HepG2 (cell line): Measurements from ENCODE around the gene EPX. TPM values are rescaled to one million over a fixed set of nuclear protein-coding genes. Genes with fewer than 3 reads are reported as not detected.

Source experiments
- ATAC-seq: fragments of 200-7000 bp; cut with Tn5 transposase; 3 replicates; pipeline ENCODE4 v1.9.1; 2020; ENCODE audit warnings: mild to moderate bottlenecking, moderate library complexity
- BruUV-seq: library from RNA; stranded (reverse); fragments of 400-500 nt; replicated peaks from 2 replicates; lab custom pipeline; 2021; lab: Mats Ljungman, UMichigan
- CTCF ChIA-PET: fragments of 300-600 bp; formaldehyde crosslinking; extraction: SDS; loops from one replicate; lab custom pipeline; 2021; ENCODE audit warnings: low total read pairs, inconsistent platforms, low intra/inter-chr PET ratio; lab: Yijun Ruan, JAX
- POLR2A ChIA-PET: fragments of 350-600 bp; sonication (Branson Sonifier 250); formaldehyde crosslinking; loops from one replicate; lab custom pipeline; 2020; ENCODE audit warnings: antibody characterized with exemption, inconsistent platforms; lab: Yijun Ruan, JAX
- DNase-seq: peaks from one replicate; pipeline ENCODE4 v3.0.0-alpha.2; 2015; ENCODE audit warnings: low spot score
- FAIRE-seq: peaks from 3 replicates; lab custom pipeline; 2011; peaks lifted over from hg19 to GRCh38; lab: Jason Lieb, UNC
- H2AFZ ChIP-seq: one replicate; pipeline ENCODE4 v1.6.1; 2011; ENCODE audit warnings: low read length, inconsistent platforms
- H3K27ac ChIP-seq: fragments of 300-600 bp; 3 replicates; pipeline ENCODE4 v1.8.0; 2011; ENCODE audit warnings: mixed run types, mild to moderate bottlenecking, mixed read lengths, low read length, inconsistent platforms; ENCODE audit not compliant: insufficient read depth; ENCODE audit errors: extremely low read length
- H3K27me3 ChIP-seq, 2 experiments: fragments of 200-600 bp in 1 of 2; 2 replicates in 1 of 2; 3 replicates in 1 of 2; pipeline versions ENCODE4 v1.6.0 to v1.8.0; 2011; ENCODE audit warnings: low read length in 2 of 2, mild to moderate bottlenecking in 2 of 2, moderate library complexity in 2 of 2, inconsistent platforms in 1 of 2; ENCODE audit not compliant: insufficient read depth in 2 of 2, control insufficient read depth in 1 of 2
- H3K36me3 ChIP-seq, 2 experiments: fragments of 200-600 bp in 1 of 2; replicated peaks in 1 of 2; 2 replicates in 1 of 2; 3 replicates in 1 of 2; pipeline versions ENCODE4 v1.5.1 to v1.8.0; 2011; ENCODE audit warnings: low read length in 2 of 2, inconsistent platforms in 1 of 2; ENCODE audit not compliant: insufficient read depth in 2 of 2, control insufficient read depth in 1 of 2
- H3K4me1 ChIP-seq: 2 replicates; pipeline ENCODE4 v1.5.1; 2012; ENCODE audit warnings: low read length, inconsistent platforms; ENCODE audit not compliant: insufficient read depth
- H3K4me2 ChIP-seq: 2 replicates; pipeline ENCODE4 v1.6.0; 2011; ENCODE audit warnings: low read depth, low read length, inconsistent platforms
- H3K4me3 ChIP-seq, 3 experiments: fragments of 200-600 bp in 1 of 3; sonication (generic), shearing (Covaris generic) in 1 of 3; replicated peaks in 1 of 3; 2 replicates each; pipeline ENCODE4 v1.5.1; 2011 to 2016; ENCODE audit warnings: low read length in 3 of 3, inconsistent platforms in 2 of 3, low read depth in 2 of 3, mild to moderate bottlenecking in 2 of 3, control low read depth in 1 of 3, mixed read lengths in 1 of 3; ENCODE audit not compliant: insufficient read depth in 1 of 3
- H3K79me2 ChIP-seq: one replicate; pipeline ENCODE4 v1.6.1; 2011; ENCODE audit warnings: low read length, inconsistent platforms; ENCODE audit not compliant: insufficient read depth
- H3K9ac ChIP-seq: 2 replicates; pipeline ENCODE4 v1.6.0; 2011; ENCODE audit warnings: mild to moderate bottlenecking, low read depth, low read length, inconsistent platforms; ENCODE audit not compliant: insufficient read depth
- H3K9me3 ChIP-seq: 2 replicates; pipeline ENCODE4 v1.5.1; 2012; ENCODE audit warnings: mild to moderate bottlenecking, low read length
- H4K20me1 ChIP-seq: 2 replicates; pipeline ENCODE4 v1.6.0; 2011; ENCODE audit warnings: inconsistent platforms, mild to moderate bottlenecking, low read length, moderate library complexity; ENCODE audit not compliant: insufficient read depth
- HNRNPLL ChIP-seq: fragments of 200-400 bp; formaldehyde crosslinking; IDR thresholded peaks from 2 replicates; pipeline ENCODE4 v1.6.1; 2017; ENCODE audit warnings: mild to moderate bottlenecking, low read depth, low read length; ENCODE audit not compliant: poor library complexity, severe bottlenecking
- SIN3A ChIP-seq: IDR thresholded peaks from 2 replicates; pipeline ENCODE4 v1.6.1; 2011; ENCODE audit warnings: low read depth, mild to moderate bottlenecking, control low read depth, low read length, borderline replicate concordance
- SIN3B ChIP-seq: fragments of 150-350 bp; IDR thresholded peaks from 2 replicates; pipeline ENCODE4 v1.6.1; 2014; ENCODE audit warnings: low read length
- ZBTB1 ChIP-seq: sonication (generic); formaldehyde crosslinking; IDR thresholded peaks from 2 replicates; pipeline ENCODE4 v1.4.0; 2020; ENCODE audit warnings: missing genetic modification reagents, borderline replicate concordance
- ZBTB7B ChIP-seq: sonication (generic); formaldehyde crosslinking; IDR thresholded peaks from 2 replicates; pipeline ENCODE4 v1.4.0; 2020; ENCODE audit warnings: missing genetic modification reagents
- ZNF883 ChIP-seq: sonication (generic); formaldehyde crosslinking; IDR thresholded peaks from 2 replicates; pipeline ENCODE4 v1.5.1; 2020; ENCODE audit warnings: mild to moderate bottlenecking, missing genetic modification reagents; ENCODE audit errors: not compliant biosample characterization
- WGBS: methylation state at CpG from one replicate; pipeline ENCODE4 v1.1.6; 2017; ENCODE audit warnings: low lambda C conversion rate; 5-methylcytosine and 5-hydroxymethylcytosine counted together
- in situ Hi-C: cut with HindIII; loops from 2 replicates; pipeline ENCODE4 v1.10.0; 2017; ENCODE audit warnings: low pct_unique_long_range_greater_than_20kb; ENCODE audit not compliant: extremely low pct_ligation_motif_present
- intact Hi-C: fragments of 100-400 bp; cut with micrococcal nuclease; formaldehyde crosslinking; loops from one replicate; pipeline ENCODE4 v1.10.0; 2022; ENCODE audit not compliant: unreplicated experiment
- polyA plus RNA-seq, 8 experiments: library from polyadenylated mRNA; depleted of rRNA in 3 of 8; stranded (reverse) in 7 of 8; unstranded in 1 of 8; fragments of >200 nt; fragmentation: Illumina TruSeq in 4 of 8; extraction: Trizol in 4 of 8; gene quantifications; 2 replicates each; pipeline versions ENCODE4 v1.2.1 to v1.2.3, GENCODE V29; 2011 to 2016; ENCODE audit warnings: low read depth in 4 of 8, missing spikeins in 1 of 8, mixed read lengths in 1 of 8; ENCODE audit not compliant: insufficient read depth in 1 of 8
- total RNA-seq, 5 experiments: library from RNA; depleted of rRNA; stranded (reverse); fragments of >200 nt; fragmentation: Illumina TruSeq; extraction: Trizol; gene quantifications; 2 replicates each; pipeline ENCODE4 v1.2.3, GENCODE V29; 2016; ENCODE audit warnings: low read depth in 1 of 5
- TF ChIP-seq, protein P1 (sequence below): sonication (generic); formaldehyde crosslinking; IDR thresholded peaks from 2 replicates; pipeline ENCODE4 v1.5.0; 2020; ENCODE audit warnings: missing genetic modification reagents
- TF ChIP-seq, protein P2 (sequence below): fragments of 450-650 bp; IDR thresholded peaks from 2 replicates; pipeline ENCODE4 v1.6.1; 2016

EPX gene
- total and polyA plus RNA-seq, 2 of the 13 experiments (the other 11 are each of a cell fraction or from before 2014, with no cell fraction given), result not detected

DNA sequence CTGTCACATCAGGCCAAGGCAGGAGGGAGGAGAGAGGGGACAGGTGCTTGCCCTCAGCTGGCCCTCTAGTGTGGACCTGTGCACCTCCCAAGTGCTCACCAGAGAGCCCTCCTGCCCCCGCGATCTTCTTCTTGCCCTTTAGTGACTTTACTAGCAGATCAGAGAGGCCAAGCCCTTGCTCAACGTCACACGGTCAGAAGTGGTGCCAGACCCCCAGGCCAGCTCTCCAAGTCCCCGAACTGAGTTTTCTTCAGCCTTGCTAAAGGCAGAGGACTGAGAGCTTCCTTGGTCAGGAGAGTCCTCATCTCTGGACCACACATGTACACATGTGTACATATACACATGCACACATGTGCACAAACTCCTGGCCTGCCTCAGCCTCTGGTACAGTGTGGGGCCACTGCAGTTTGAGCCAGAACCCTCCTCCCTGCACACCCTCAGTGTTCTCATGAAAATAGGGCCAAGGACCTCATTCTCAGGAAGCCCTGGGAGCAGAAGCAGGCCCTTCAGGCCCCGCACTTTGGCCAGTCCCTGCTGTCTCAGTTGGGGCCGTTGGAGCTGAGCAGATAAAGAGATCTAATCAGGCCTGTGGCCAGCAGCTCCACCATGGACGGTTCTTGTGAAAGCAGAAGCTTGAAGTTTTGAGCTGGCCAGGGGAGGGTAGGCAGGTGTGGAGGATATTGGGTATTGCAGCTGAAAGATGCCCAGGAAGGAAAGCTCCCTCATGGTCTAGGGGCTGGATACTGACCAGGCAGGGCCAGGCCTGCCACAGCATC, 7.4 kb upstream of the EPX start:
- Histone ChIP-seq H3K27ac (no peak overlapping the region), H2AFZ (no peak overlapping the region), H3K9me3 (no peaks in the 10 kb centered on the region), H3K4me2 (no peak overlapping the region), H3K9ac (no peak overlapping the region), H3K79me2 (no peaks in the 10 kb centered on the region), H3K36me3 (no peaks in the 10 kb centered on the region), H3K4me3 (no peak overlapping the region), H4K20me1 (no peaks in the 10 kb centered on the region), H3K27me3 (peaks cover 0 to 24% of the 10 kb centered on the region in 2 experiments; a peak in 3 of 5 replicates), H3K4me1 (no peaks in the 10 kb centered on the region)
- ChIA-PET POLR2A (no interaction called here), CTCF (no interaction called here)
- no peak for TF ChIP-seq ZBTB7B (CRISPR knock-in tag)
- TF ChIP-seq, protein P1, sequence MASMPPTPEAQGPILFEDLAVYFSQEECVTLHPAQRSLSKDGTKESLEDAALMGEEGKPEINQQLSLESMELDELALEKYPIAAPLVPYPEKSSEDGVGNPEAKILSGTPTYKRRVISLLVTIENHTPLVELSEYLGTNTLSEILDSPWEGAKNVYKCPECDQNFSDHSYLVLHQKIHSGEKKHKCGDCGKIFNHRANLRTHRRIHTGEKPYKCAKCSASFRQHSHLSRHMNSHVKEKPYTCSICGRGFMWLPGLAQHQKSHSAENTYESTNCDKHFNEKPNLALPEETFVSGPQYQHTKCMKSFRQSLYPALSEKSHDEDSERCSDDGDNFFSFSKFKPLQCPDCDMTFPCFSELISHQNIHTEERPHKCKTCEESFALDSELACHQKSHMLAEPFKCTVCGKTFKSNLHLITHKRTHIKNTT (CRISPR knock-in tag), result no peak
- no peak for TF ChIP-seq ZBTB1
- TF ChIP-seq, protein P2, sequence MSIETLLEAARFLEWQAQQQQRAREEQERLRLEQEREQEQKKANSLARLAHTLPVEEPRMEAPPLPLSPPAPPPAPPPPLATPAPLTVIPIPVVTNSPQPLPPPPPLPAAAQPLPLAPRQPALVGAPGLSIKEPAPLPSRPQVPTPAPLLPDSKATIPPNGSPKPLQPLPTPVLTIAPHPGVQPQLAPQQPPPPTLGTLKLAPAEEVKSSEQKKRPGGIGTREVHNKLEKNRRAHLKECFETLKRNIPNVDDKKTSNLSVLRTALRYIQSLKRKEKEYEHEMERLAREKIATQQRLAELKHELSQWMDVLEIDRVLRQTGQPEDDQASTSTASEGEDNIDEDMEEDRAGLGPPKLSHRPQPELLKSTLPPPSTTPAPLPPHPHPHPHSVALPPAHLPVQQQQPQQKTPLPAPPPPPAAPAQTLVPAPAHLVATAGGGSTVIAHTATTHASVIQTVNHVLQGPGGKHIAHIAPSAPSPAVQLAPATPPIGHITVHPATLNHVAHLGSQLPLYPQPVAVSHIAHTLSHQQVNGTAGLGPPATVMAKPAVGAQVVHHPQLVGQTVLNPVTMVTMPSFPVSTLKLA, result peak; percentile 71
- TF ChIP-seq SIN3B, result no peak
- TF ChIP-seq HNRNPLL, result no peak
- no peak for TF ChIP-seq SIN3A
- no peak for TF ChIP-seq ZNF883
- 32% methylated on average over 7 of the region's 8 CpGs for WGBS
- ATAC-seq (peak; percentile 20; the same call in 1 of the 3 replicates), FAIRE-seq (no peak), DNase-seq (no peak)
- BruUV-seq, result no TSS peak
- intact Hi-C loops (no loop called here), in situ Hi-C loops (no loop called here)
